KBM-7 (cell line): ENCODE data around the gene EEF2.
"Not testable (repeated sequence)": the region's sequence is repeated elsewhere in the genome, so short reads cannot be mapped to it uniquely, and the experiment has no call there.

Source experiments
- DNase-seq: peaks from one replicate; pipeline ENCODE4 v3.0.0-alpha.2; 2015
- in situ Hi-C: fragments of 300-500 bp; cut with MboI; formaldehyde crosslinking; loops from 2 replicates; pipeline ENCODE4 v1.14.3; 2020; ENCODE audit warnings: low sequenced_read_pairs, low pct_unique_long_range_greater_than_20kb, mixed read lengths

Gene EEF2

GRCh38 chr19:3975637-3976087, 9.6 kb downstream of the EEF2 start:
- DNase-seq, result no peak
- in situ Hi-C loops, result no loop called here

GRCh38 chr19:3975144-3975543, 10.1 kb downstream of the EEF2 start:
- in situ Hi-C loops, result no loop called here
- no peak for DNase-seq

DNA sequence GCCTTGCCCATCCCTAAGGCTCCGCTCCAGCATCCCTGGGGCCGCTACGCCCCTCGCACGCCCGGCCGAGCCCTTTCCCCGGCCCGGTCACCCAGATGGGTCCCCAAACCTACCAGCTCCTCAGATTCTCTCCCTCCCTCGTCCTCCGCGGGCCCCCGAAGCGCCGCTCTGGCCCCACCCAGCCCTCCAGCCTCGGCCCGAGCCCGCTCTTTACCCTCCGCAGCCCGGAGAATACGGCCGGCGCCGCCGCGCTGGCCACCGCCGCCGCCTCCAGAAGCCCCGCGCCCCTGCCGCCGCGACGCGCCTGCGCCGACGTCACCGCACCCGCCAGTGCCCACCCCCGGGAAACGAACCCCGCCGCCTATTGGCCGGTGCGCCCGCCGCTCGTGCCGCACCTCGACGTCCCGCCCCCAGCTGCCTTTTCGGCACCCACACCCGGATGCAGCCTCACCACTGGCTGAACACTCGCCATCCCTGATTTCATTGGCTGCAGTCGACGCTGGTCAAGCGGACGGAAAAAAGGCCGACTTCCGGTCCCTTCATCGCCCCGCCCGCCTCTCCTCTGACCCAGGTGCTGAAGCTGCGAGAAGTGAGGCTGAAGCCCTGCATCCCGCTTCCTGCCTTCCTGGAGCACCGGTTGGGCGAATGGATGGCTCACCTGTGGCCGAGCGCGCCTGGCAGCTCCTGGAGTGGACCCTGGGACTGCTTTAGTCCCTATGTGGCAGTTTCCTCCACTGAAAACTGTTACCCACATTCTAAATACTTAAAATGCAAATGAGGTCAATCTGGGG, 14.3 kb downstream of the EEF2 start, which contains the start of gene DAPK3:
DAPK3 (minus strand) TSS at position 292 of the 791 bp plus-strand sequence. CDS start 1,364 bp downstream, outside the sequence.
- in situ Hi-C loops, result no loop called here
- DNase-seq, result peak; percentile 98

DNA sequence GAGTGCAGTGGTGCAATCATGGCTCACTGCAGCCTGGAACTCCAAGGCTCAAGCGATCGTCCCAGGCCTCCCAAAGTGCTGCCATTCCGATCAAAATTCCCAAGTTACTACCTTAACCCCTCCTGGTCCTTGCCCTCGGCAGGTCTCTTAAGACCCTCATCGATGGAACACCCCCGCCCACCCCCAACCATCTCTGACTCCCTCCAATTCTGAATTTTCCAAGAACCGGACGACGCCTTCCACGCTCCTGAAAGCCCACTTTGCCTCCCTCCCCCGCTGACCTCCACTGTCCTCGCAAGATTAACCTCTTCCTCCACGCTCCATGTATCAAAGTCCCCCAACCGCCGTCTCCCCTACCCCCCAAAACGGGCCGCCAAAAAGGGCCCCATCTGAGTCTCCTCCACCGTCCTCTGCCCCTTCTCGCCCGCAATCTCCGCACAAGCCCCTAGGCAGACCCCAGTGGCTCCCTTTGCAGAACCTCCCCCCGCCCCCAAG, 14.9 kb downstream of the EEF2 start:
- in situ Hi-C loops, result no loop called here
- no peak for DNase-seq

GRCh38 chr19:3969435-3970312, 15.6 kb downstream of the EEF2 start:
- no peak for DNase-seq
- in situ Hi-C loops, result no loop called here

DNA sequence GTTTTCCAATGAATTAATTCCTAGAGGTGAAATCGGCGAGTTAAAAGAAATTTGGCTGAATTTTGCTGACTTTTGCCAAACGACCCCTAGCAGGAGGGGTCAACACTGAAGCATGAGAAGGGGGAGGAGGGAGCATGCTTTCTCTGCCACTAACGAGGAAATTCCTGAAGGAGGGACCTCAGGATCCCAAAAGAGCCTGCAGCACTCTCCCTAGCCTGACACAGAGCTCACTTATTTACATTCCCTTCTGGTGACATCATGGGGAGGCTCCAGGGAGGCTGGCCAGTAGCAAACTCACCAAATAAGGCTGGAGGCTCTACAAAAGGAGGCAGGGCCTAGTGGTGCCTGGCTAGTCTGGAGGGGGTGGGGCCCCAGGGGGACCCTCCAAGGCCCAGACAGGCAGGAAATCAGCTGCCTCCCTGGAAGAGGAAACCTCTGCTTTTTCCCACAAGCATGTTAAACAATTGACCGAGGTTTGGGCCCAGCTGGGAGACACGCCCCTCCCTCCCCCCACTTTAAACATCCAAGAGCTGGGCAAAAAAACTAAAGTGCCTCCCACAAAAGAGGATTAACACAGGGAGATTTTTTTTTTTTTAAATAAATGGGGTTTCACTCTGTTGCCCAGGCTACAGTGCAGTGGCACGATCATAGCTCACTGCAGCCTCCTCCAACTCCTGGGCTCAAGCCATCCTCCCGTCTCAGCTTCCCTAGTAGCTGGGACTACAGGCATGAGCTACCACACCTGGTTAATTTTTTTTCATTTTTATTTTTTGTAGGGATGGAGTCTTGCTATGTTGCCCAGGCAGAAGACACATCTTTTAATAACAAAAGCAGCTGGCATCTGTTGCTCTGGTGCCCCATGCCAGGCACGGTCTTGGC, 16.5 kb downstream of the EEF2 start:
- in situ Hi-C loops, result no loop called here
- no peak for DNase-seq

DNA sequence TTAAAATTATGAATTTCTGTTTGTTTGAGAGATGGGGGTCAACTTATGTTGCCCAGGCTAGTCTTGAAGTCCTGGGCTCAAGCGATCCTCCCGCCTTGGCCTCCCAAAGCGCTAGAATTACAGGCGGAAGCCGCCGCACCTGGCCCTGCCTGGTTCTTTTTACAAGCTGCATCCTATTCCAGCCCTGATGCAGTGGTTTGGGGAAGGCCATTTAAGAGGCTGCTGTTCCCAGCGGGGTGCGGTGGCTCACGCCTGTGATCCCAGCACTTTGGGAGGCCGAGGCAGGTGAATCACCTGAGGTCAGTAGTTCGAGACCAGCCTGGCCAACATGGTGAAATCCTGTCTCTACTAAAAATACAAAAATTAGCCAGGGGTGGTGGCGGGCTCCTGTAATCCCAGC, 17.3 kb downstream of the EEF2 start:
- in situ Hi-C loops, DNase-seq: not testable (repeated sequence)

GRCh38 chr19:3966051-3967017, 18.9 kb downstream of the EEF2 start:
- in situ Hi-C loops, result no loop called here
- no peak for DNase-seq

DNA sequence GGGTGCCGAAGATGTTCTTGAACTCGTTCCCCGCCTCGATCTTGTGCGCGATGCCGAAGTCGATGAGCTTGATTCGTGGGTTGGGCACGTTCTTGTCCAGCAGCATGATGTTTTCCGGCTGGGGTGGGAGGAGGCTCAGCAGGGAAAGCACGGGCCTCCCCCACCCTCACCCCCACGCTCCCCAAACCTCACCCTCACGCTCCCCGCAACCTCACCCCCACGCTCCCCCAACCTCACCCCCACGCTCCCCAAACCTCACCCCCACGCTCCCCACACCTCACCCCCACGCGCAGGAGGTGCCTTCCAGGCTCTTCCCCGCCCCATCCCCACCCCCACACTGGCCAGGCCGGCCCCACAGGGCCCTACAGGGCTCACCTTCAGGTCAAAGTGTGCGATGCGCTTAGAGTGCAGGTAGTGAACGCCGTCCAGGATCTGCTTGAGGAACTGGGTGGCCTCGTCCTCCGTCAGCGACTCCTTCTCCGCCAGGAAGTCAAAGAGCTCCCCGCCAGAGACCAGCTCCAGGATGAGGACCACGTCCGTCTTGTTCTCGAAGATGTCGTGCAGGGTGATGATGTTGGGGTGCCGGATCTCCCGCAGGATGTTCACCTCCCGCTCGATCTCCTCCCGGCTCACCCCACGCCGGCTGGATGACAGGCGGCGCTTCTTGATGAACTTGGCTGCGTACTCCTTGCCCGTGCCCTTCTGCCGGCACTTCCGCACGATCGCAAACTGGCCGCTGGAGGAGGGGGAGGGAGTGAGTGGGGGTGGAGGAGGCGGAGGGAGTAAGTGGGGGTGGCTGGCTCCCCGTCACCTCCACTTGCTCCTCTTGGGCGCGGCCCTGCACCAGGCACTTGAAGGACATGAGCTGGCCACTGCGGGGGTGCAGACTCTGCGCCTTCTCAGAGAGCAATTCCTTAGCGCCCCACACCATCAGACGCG, 20.7 kb downstream of the EEF2 start:
- no peak for DNase-seq
- in situ Hi-C loops, result no loop called here

DNA sequence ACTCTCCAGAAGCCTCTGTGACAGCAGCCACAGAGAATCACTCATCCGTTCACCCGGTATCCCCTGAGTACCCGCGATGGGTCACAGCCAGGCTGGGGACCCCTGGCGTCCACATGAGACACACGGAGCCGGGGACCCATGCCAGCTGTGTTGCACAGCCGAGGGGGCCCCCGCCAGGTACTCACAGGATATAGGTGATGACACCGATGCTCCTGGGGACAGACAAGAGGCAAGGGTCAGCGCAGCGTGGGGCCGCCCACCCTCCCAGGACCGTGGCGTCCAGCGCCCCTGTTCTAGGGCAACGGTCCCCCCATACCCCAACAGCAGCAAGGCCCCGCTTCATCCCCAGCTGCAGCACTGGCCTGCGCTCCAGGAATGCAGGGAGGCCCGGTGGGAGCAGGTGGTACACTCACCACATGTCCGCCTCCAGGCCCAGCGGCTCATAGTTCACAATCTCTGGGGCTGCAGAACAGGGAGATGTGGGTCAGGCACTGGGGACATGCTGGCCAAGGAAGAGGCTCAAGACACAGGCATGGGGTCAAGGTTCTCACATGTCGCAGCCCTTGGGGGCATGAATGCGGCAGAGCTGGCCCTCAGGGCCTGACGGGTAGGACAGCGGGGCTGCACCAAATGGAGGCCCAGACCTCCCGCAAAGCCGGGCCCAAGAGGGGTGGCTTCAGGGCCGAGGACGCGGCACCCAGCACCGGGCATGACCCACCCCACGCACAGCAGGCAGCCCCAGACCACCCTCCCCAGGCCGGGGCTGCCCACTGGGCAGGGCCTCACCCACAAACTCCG, 21.6 kb downstream of the EEF2 start:
- in situ Hi-C loops, result no loop called here
- no peak for DNase-seq

GRCh38 chr19:3961007-3961406, 24.3 kb downstream of the EEF2 start:
- in situ Hi-C loops, result no loop called here
- DNase-seq, result no peak

DNA sequence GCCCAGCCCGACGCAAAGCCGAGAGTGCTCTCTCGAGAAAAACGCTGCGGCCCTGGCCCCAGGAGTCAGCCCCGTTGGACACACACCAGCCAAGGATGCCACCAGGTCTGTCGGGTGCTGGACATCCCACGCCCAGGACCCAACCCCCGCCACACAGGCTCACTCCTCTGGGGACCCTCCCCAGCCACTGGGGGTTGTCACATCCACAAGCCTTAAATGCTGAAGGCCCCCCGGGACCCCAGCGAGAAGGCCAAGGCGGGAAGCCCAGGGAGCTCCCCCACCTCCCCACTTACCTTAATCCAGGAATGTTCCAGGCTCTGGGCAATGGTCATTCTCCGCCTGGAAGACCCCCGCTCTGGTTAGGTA, 25.5 kb downstream of the EEF2 start:
- DNase-seq, result no peak
- in situ Hi-C loops, result no loop called here

GRCh38 chr19:3958836-3959765, 26.2 kb downstream of the EEF2 start:
- no peak for DNase-seq
- in situ Hi-C loops, result no loop called here

- in situ Hi-C loops, result no loop called here
- no peak for DNase-seq
These were observed 29.6 kb downstream of the EEF2 start for GRCh38 chr19:3955688-3956087.

- DNase-seq, in situ Hi-C loops: not testable (repeated sequence)
These were observed 30.0 kb downstream of the EEF2 start for GRCh38 chr19:3955276-3955675.
